Mesendoderm (in vitro differentiated cells): ENCODE data around the gene POMGNT1.

ENCODE experiments used
- DNase-seq: peaks from one replicate; pipeline ENCODE4 v3.0.0; 2013
- H2AK5ac ChIP-seq: 2 replicates; pipeline ENCODE4 v1.6.1; 2013; ENCODE audit warnings: low read length, inconsistent platforms
- H2BK120ac ChIP-seq: 2 replicates; pipeline ENCODE4 v1.6.1; 2013; ENCODE audit warnings: low read depth, mild to moderate bottlenecking, low read length, moderate library complexity, mixed read lengths
- H2BK15ac ChIP-seq: replicated peaks from 2 replicates; pipeline ENCODE4 v1.6.1; 2013; ENCODE audit warnings: low read depth, mild to moderate bottlenecking, moderate library complexity
- H2BK5ac ChIP-seq: 2 replicates; pipeline ENCODE4 v1.6.1; 2013; ENCODE audit warnings: low read length, inconsistent platforms
- H3K18ac ChIP-seq: 2 replicates; pipeline ENCODE4 v1.6.1; 2013; ENCODE audit warnings: mild to moderate bottlenecking, low read length, mixed read lengths
- H3K23ac ChIP-seq: one replicate; pipeline ENCODE4 v1.6.1; 2013; ENCODE audit warnings: low read length
- H3K27ac ChIP-seq: 2 replicates; pipeline ENCODE4 v1.5.1; 2013; ENCODE audit warnings: low read depth, mild to moderate bottlenecking, inconsistent platforms, low read length, moderate library complexity
- H3K27me3 ChIP-seq: 2 replicates; pipeline ENCODE4 v1.6.1; 2013; ENCODE audit warnings: low read length, control low read depth, mild to moderate bottlenecking, inconsistent platforms; ENCODE audit not compliant: insufficient read depth, poor library complexity
- H3K36me3 ChIP-seq: 2 replicates; pipeline ENCODE4 v1.6.1; 2013; ENCODE audit warnings: low read length, inconsistent platforms; ENCODE audit not compliant: control insufficient read depth, insufficient read depth
- H3K4ac ChIP-seq: one replicate; pipeline ENCODE4 v1.6.1; 2013; ENCODE audit warnings: low read depth, mild to moderate bottlenecking, low read length, moderate library complexity
- H3K4me1 ChIP-seq: 2 replicates; pipeline ENCODE4 v1.6.1; 2013; ENCODE audit warnings: low read depth, low read length, inconsistent platforms; ENCODE audit not compliant: control insufficient read depth
- H3K4me2 ChIP-seq: 2 replicates; pipeline ENCODE4 v1.6.1; 2013; ENCODE audit warnings: low read length
- H3K4me3 ChIP-seq: 2 replicates; pipeline ENCODE4 v1.5.1; 2013; ENCODE audit warnings: mild to moderate bottlenecking, low read length
- H3K56ac ChIP-seq: one replicate; pipeline ENCODE4 v1.6.1; 2013; ENCODE audit warnings: low read length
- H3K79me1 ChIP-seq: 2 replicates; pipeline ENCODE4 v1.6.1; 2013; ENCODE audit warnings: low read length, inconsistent platforms
- H3K79me2 ChIP-seq: 2 replicates; pipeline ENCODE4 v1.6.1; 2013; ENCODE audit warnings: mild to moderate bottlenecking, low read length; ENCODE audit not compliant: control insufficient read depth, insufficient read depth
- H3K9ac ChIP-seq: 2 replicates; pipeline ENCODE4 v1.6.1; 2013; ENCODE audit warnings: low read length, inconsistent platforms
- H4K5ac ChIP-seq: one replicate; pipeline ENCODE4 v1.6.1; 2013; ENCODE audit warnings: low read length
- H4K8ac ChIP-seq: one replicate; pipeline ENCODE4 v1.6.1; 2013; ENCODE audit warnings: low read depth, mild to moderate bottlenecking, control low read depth, low read length, moderate library complexity
- WGBS: extraction: QIAGEN DNeasy Blood & Tissue Kit; methylation state at CpG from one replicate; pipeline ENCODE4 v1.1.7; 2013; ENCODE audit warnings: low lambda C conversion rate, missing lambda C conversion rate; ENCODE audit not compliant: insufficient coverage; ENCODE audit errors: extremely low coverage; 5-methylcytosine and 5-hydroxymethylcytosine counted together

POMGNT1 gene

GRCh38 chr1:46172321-46172720 lies 25.9 kb downstream of the POMGNT1 start:
- H3K79me2 ChIP-seq: no peaks in the 10 kb centered on the region
- H3K23ac ChIP-seq: no peak overlapping the region
- no peak overlapping the region for H3K4me2 ChIP-seq
- H2AK5ac ChIP-seq: no peak overlapping the region
- DNase-seq: no peak
- H3K36me3 ChIP-seq: no peaks in the 10 kb centered on the region
- H3K4ac ChIP-seq: no peak overlapping the region
- no peak overlapping the region for H3K56ac ChIP-seq
- H3K79me1 ChIP-seq: no peaks in the 10 kb centered on the region
- WGBS: no CpG with 5 or more reads among the region's 4 CpGs
- peaks cover 13% of the 10 kb centered on the region for H3K4me1 ChIP-seq
- no peak overlapping the region for H4K8ac ChIP-seq
- no peak overlapping the region for H3K27ac ChIP-seq
- no peak overlapping the region for H2BK5ac ChIP-seq
- no peak overlapping the region for H4K5ac ChIP-seq
- no peak overlapping the region for H3K4me3 ChIP-seq
- H3K9ac ChIP-seq: no peak overlapping the region
- no peaks in the 10 kb centered on the region for H3K27me3 ChIP-seq
- no peak overlapping the region for H2BK120ac ChIP-seq
- no peak overlapping the region for H3K18ac ChIP-seq
- no peak overlapping the region for H2BK15ac ChIP-seq

GRCh38 chr1:46171871-46172270 lies 26.4 kb downstream of the POMGNT1 start:
- Histone ChIP-seq H3K4ac (no peak overlapping the region), H2BK15ac (no peak overlapping the region), H3K4me2 (no peak overlapping the region), H3K4me3 (no peak overlapping the region), H3K79me2 (no peaks in the 10 kb centered on the region), H3K27me3 (no peaks in the 10 kb centered on the region), H4K8ac (no peak overlapping the region), H3K27ac (no peak overlapping the region), H3K9ac (no peak overlapping the region), H3K23ac (no peak overlapping the region), H2BK120ac (no peak overlapping the region), H2BK5ac (no peak overlapping the region), H3K36me3 (no peaks in the 10 kb centered on the region), H3K79me1 (no peaks in the 10 kb centered on the region), H3K56ac (no peak overlapping the region), H3K4me1 (peaks cover 15% of the 10 kb centered on the region), H4K5ac (no peak overlapping the region), H3K18ac (peak overlapping the region; percentile 12), H2AK5ac (no peak overlapping the region)
- WGBS: no CpG with 5 or more reads among the region's 6 CpGs
- peak; percentile 64 for DNase-seq

GRCh38 chr1:46171351-46171750 lies 26.9 kb downstream of the POMGNT1 start:
- Histone ChIP-seq H3K36me3 (no peaks in the 10 kb centered on the region), H2BK15ac (no peak overlapping the region), H3K79me2 (no peaks in the 10 kb centered on the region), H3K27ac (no peak overlapping the region), H3K4me2 (no peak overlapping the region), H4K5ac (no peak overlapping the region), H2BK5ac (no peak overlapping the region), H3K79me1 (no peaks in the 10 kb centered on the region), H3K56ac (no peak overlapping the region), H3K4me1 (peaks cover 18% of the 10 kb centered on the region), H3K9ac (no peak overlapping the region), H4K8ac (no peak overlapping the region), H3K18ac (peak overlapping the region; percentile 12), H3K4ac (no peak overlapping the region), H2BK120ac (no peak overlapping the region), H3K4me3 (no peak overlapping the region), H2AK5ac (no peak overlapping the region), H3K23ac (no peak overlapping the region), H3K27me3 (no peaks in the 10 kb centered on the region)
- WGBS: no CpG with 5 or more reads among the region's 8 CpGs
- no peak for DNase-seq

- H3K18ac ChIP-seq: no peak overlapping the region
- H2BK15ac ChIP-seq: no peak overlapping the region
- no peak overlapping the region for H3K56ac ChIP-seq
- no peak overlapping the region for H3K4me3 ChIP-seq
- H3K36me3 ChIP-seq: no peaks in the 10 kb centered on the region
- H2BK120ac ChIP-seq: no peak overlapping the region
- H3K9ac ChIP-seq: no peak overlapping the region
- H3K4me1 ChIP-seq: peaks cover 12% of the 10 kb centered on the region
- no peak overlapping the region for H3K4me2 ChIP-seq
- no peak overlapping the region for H4K5ac ChIP-seq
- H3K23ac ChIP-seq: no peak overlapping the region
- H3K79me1 ChIP-seq: no peaks in the 10 kb centered on the region
- H2AK5ac ChIP-seq: no peak overlapping the region
- no peak overlapping the region for H4K8ac ChIP-seq
- no peak overlapping the region for H3K4ac ChIP-seq
- H3K27me3 ChIP-seq: no peaks in the 10 kb centered on the region
- no CpG with 5 or more reads among the region's 3 CpGs for WGBS
- no peak overlapping the region for H3K27ac ChIP-seq
- no peak for DNase-seq
- no peak overlapping the region for H2BK5ac ChIP-seq
- no peaks in the 10 kb centered on the region for H3K79me2 ChIP-seq
Measured at GRCh38 chr1:46169811-46170454, 28.3 kb downstream of the POMGNT1 start.

GRCh38 chr1:46168477-46168876 lies 29.8 kb downstream of the POMGNT1 start:
- Histone ChIP-seq H2BK15ac (no peak overlapping the region), H3K4ac (no peak overlapping the region), H3K36me3 (no peaks in the 10 kb centered on the region), H2BK5ac (no peak overlapping the region), H3K9ac (no peak overlapping the region), H3K4me2 (no peak overlapping the region), H3K27me3 (no peaks in the 10 kb centered on the region), H3K18ac (no peak overlapping the region), H3K4me3 (no peak overlapping the region), H3K27ac (no peak overlapping the region), H3K23ac (no peak overlapping the region), H4K8ac (no peak overlapping the region), H4K5ac (no peak overlapping the region), H3K79me2 (no peaks in the 10 kb centered on the region), H3K4me1 (peaks cover 5% of the 10 kb centered on the region), H3K56ac (no peak overlapping the region), H2BK120ac (no peak overlapping the region), H3K79me1 (no peaks in the 10 kb centered on the region), H2AK5ac (no peak overlapping the region)
- no CpG with 5 or more reads among the region's 1 CpG for WGBS
- DNase-seq: no peak
